Measurements from ENCODE around the gene NBAS.

Gene NBAS

GRCh38 chr2:15560988-15561573 lies at the start of gene NBAS:
NBAS (minus strand) TSS chr2:15561334; CDS start chr2:15561304, 30 bp downstream.
- ATAC-seq: peak; percentile 90
- Mint-ChIP-seq H3K27ac (peak within 1 kb of the TSS; percentile 92 to 95), H3K4me1 (peaks cover 44% of the 10 kb centered on the region), H3K27me3 (no peaks in the 10 kb centered on the region), H3K9me3 (peaks cover 0 to 4% of the 10 kb centered on the region in 2 donors), H3K4me3 (peak within 1 kb of the TSS; percentile 98)
- DNase-seq: peak; percentile 62 to 74

- H3K27ac Mint-ChIP-seq: no peak overlapping the region
- no peak overlapping the region for H3K4me3 Mint-ChIP-seq
- H3K9me3 Mint-ChIP-seq: no peaks in the 10 kb centered on the region
- H3K27me3 Mint-ChIP-seq: no peaks in the 10 kb centered on the region
- no peak for DNase-seq
- no peaks in the 10 kb centered on the region for H3K4me1 Mint-ChIP-seq
- no peak for ATAC-seq
Measured at GRCh38 chr2:15610430-15610952, 49.4 kb upstream of the NBAS start.

- no peaks in the 10 kb centered on the region for H3K9me3 Mint-ChIP-seq
- H3K27ac Mint-ChIP-seq: no peak overlapping the region
- H3K4me1 Mint-ChIP-seq: no peaks in the 10 kb centered on the region
- H3K4me3 Mint-ChIP-seq: no peak overlapping the region
- H3K27me3 Mint-ChIP-seq: no peaks in the 10 kb centered on the region
- DNase-seq (no peak), ATAC-seq (no peak)
Measured at GRCh38 chr2:15609341-15610042, 48.4 kb upstream of the NBAS start.

- H3K27ac Mint-ChIP-seq: no peak overlapping the region
- H3K4me3 Mint-ChIP-seq: no peak overlapping the region
- H3K27me3 Mint-ChIP-seq: no peaks in the 10 kb centered on the region
- no peaks in the 10 kb centered on the region for H3K9me3 Mint-ChIP-seq
- ATAC-seq (no peak), DNase-seq (no peak)
- H3K4me1 Mint-ChIP-seq: no peaks in the 10 kb centered on the region
Measured at GRCh38 chr2:15608392-15608761, 47.2 kb upstream of the NBAS start.

- H3K4me1 Mint-ChIP-seq: no peaks in the 10 kb centered on the region
- peak overlapping the region in 1 of 2 donors; percentile 46 for H3K27ac Mint-ChIP-seq
- H3K4me3 Mint-ChIP-seq: no peak overlapping the region
- H3K27me3 Mint-ChIP-seq: no peaks in the 10 kb centered on the region
- no peak for ATAC-seq
- no peak for DNase-seq
- H3K9me3 Mint-ChIP-seq: no peaks in the 10 kb centered on the region
Measured at GRCh38 chr2:15607709-15608391, 46.7 kb upstream of the NBAS start.

- no peak overlapping the region for H3K27ac Mint-ChIP-seq
- DNase-seq (no peak), ATAC-seq (no peak)
- H3K9me3 Mint-ChIP-seq: no peaks in the 10 kb centered on the region
- no peaks in the 10 kb centered on the region for H3K4me1 Mint-ChIP-seq
- H3K4me3 Mint-ChIP-seq: no peak overlapping the region
- no peaks in the 10 kb centered on the region for H3K27me3 Mint-ChIP-seq
Measured at GRCh38 chr2:15606481-15607441, 45.6 kb upstream of the NBAS start.

- no peak for ATAC-seq
- no peak overlapping the region for H3K4me3 Mint-ChIP-seq
- no peaks in the 10 kb centered on the region for H3K4me1 Mint-ChIP-seq
Measured at GRCh38 chr2:15605721-15606120, 44.6 kb upstream of the NBAS start.

GRCh38 chr2:15603948-15604347 lies 42.8 kb upstream of the NBAS start:
- Mint-ChIP-seq H3K27me3 (no peaks in the 10 kb centered on the region), H3K4me1 (no peaks in the 10 kb centered on the region), H3K4me3 (no peak overlapping the region), H3K27ac (no peak overlapping the region), H3K9me3 (no peaks in the 10 kb centered on the region)
- ATAC-seq (no peak), DNase-seq (no peak)

More at GRCh38 chr2:15605721-15606120, 44.6 kb upstream of the NBAS start:
- Mint-ChIP-seq H3K27ac (peak overlapping the region in 1 of 2 donors; percentile 3), H3K27me3 (no peaks in the 10 kb centered on the region), H3K9me3 (no peaks in the 10 kb centered on the region)
- DNase-seq: no peak

GRCh38 chr2:15603044-15603765 lies 42.1 kb upstream of the NBAS start:
- DNase-seq (no peak), ATAC-seq (no peak)
- Mint-ChIP-seq H3K4me1 (no peaks in the 10 kb centered on the region), H3K9me3 (no peaks in the 10 kb centered on the region), H3K4me3 (no peak overlapping the region), H3K27me3 (no peaks in the 10 kb centered on the region), H3K27ac (no peak overlapping the region)

- Mint-ChIP-seq H3K4me3 (no peak overlapping the region), H3K4me1 (no peaks in the 10 kb centered on the region), H3K9me3 (no peaks in the 10 kb centered on the region), H3K27ac (no peak overlapping the region), H3K27me3 (no peaks in the 10 kb centered on the region)
- ATAC-seq (no peak), DNase-seq (no peak)
Measured at GRCh38 chr2:15602393-15602792, 41.3 kb upstream of the NBAS start.

GRCh38 chr2:15601681-15602080 lies 40.5 kb upstream of the NBAS start:
- Mint-ChIP-seq H3K4me1 (no peaks in the 10 kb centered on the region), H3K9me3 (no peaks in the 10 kb centered on the region), H3K27ac (no peak overlapping the region), H3K4me3 (no peak overlapping the region), H3K27me3 (no peaks in the 10 kb centered on the region)
- ATAC-seq (no peak), DNase-seq (no peak)

GRCh38 chr2:15599994-15600393 lies 38.9 kb upstream of the NBAS start:
- no peak overlapping the region for H3K27ac Mint-ChIP-seq
- no peak for DNase-seq
- no peaks in the 10 kb centered on the region for H3K27me3 Mint-ChIP-seq
- H3K9me3 Mint-ChIP-seq: no peaks in the 10 kb centered on the region
- ATAC-seq: no peak
- peaks cover 10% of the 10 kb centered on the region for H3K4me1 Mint-ChIP-seq
- H3K4me3 Mint-ChIP-seq: no peak overlapping the region

GRCh38 chr2:15596968-15597367 lies 35.8 kb upstream of the NBAS start:
- Mint-ChIP-seq H3K4me3 (no peak overlapping the region), H3K9me3 (no peaks in the 10 kb centered on the region), H3K4me1 (peaks cover 22% of the 10 kb centered on the region), H3K27me3 (no peaks in the 10 kb centered on the region), H3K27ac (no peak overlapping the region)
- ATAC-seq: no peak
- no peak for DNase-seq

- Mint-ChIP-seq H3K9me3 (no peaks in the 10 kb centered on the region), H3K27me3 (no peaks in the 10 kb centered on the region), H3K4me3 (no peak overlapping the region), H3K4me1 (peaks cover 25% of the 10 kb centered on the region), H3K27ac (peak overlapping the region in 1 of 2 donors; percentile 11)
- ATAC-seq: no peak
- DNase-seq: no peak
Measured at GRCh38 chr2:15596350-15596749, 35.2 kb upstream of the NBAS start.

- Mint-ChIP-seq H3K27ac (peak overlapping the region; percentile 23 to 24), H3K4me3 (no peak overlapping the region)
- no peak for ATAC-seq
Measured at GRCh38 chr2:15595936-15596335, 34.8 kb upstream of the NBAS start.

More at GRCh38 chr2:15595936-15596335, 34.8 kb upstream of the NBAS start:
- Mint-ChIP-seq H3K27me3 (no peaks in the 10 kb centered on the region), H3K4me1 (peaks cover 29% of the 10 kb centered on the region), H3K9me3 (no peaks in the 10 kb centered on the region)
- DNase-seq: no peak
